H9 (cell line): Measurements from ENCODE around the gene NUP214. TPM values are rescaled to one million over a fixed set of nuclear protein-coding genes. Genes with fewer than 3 reads are reported as not detected.
A peak's percentile ranks its signal among the peaks of the same experiment; 100 is the strongest.

Experiments
- DNase-seq: peaks from one replicate; pipeline ENCODE4 v3.0.0-alpha.2; 2017
- H2AFZ ChIP-seq: one replicate; pipeline ENCODE4 v1.6.1; 2013; ENCODE audit warnings: mild to moderate bottlenecking, low read length, control low read depth, moderate library complexity
- H2AK5ac ChIP-seq: 2 replicates; pipeline ENCODE4 v1.6.1; 2013; ENCODE audit warnings: low read length, control low read depth, mixed read lengths; ENCODE audit not compliant: insufficient read length
- H2BK120ac ChIP-seq: one replicate; pipeline ENCODE4 v1.6.1; 2013; ENCODE audit warnings: low read depth, mild to moderate bottlenecking, low read length, control low read depth, inconsistent platforms; ENCODE audit not compliant: poor library complexity, severe bottlenecking
- H2BK12ac ChIP-seq: 2 replicates; pipeline ENCODE4 v1.6.1; 2013; ENCODE audit warnings: low read length, control low read depth, mixed read lengths, low read depth; ENCODE audit not compliant: insufficient read length
- H2BK15ac ChIP-seq: 2 replicates; pipeline ENCODE4 v1.6.1; 2013; ENCODE audit warnings: low read depth, low read length, control low read depth
- H2BK20ac ChIP-seq: one replicate; pipeline ENCODE4 v1.6.1; 2013; ENCODE audit warnings: low read depth, mild to moderate bottlenecking, low read length, control low read depth, inconsistent platforms; ENCODE audit not compliant: poor library complexity, severe bottlenecking
- H2BK5ac ChIP-seq: 2 replicates; pipeline ENCODE4 v1.6.1; 2013; ENCODE audit warnings: low read length, control low read depth, mixed read lengths; ENCODE audit not compliant: insufficient read length
- H3K14ac ChIP-seq: 2 replicates; pipeline ENCODE4 v1.6.1; 2013; ENCODE audit warnings: low read length, control low read depth; ENCODE audit not compliant: insufficient read depth
- H3K18ac ChIP-seq: 2 replicates; pipeline ENCODE4 v1.6.1; 2013; ENCODE audit warnings: low read depth, mild to moderate bottlenecking, mixed read lengths, low read length, control low read depth; ENCODE audit not compliant: insufficient read length
- H3K23ac ChIP-seq: 2 replicates; pipeline ENCODE4 v1.6.1; 2013; ENCODE audit warnings: low read length, control low read depth, mixed read lengths, low read depth; ENCODE audit not compliant: insufficient read length
- H3K23me2 ChIP-seq: 2 replicates; pipeline ENCODE4 v1.6.1; 2013; ENCODE audit warnings: low read depth, mild to moderate bottlenecking, mixed read lengths, low read length, control low read depth; ENCODE audit not compliant: insufficient read length, poor library complexity, severe bottlenecking
- H3K27ac ChIP-seq: 2 replicates; pipeline ENCODE4 v1.5.1; 2013; ENCODE audit warnings: low read length, control low read depth, mixed read lengths, low read depth; ENCODE audit not compliant: insufficient read length
- H3K27me3 ChIP-seq: 2 replicates; pipeline ENCODE4 v1.6.1; 2013; ENCODE audit warnings: low read length, control low read depth, inconsistent platforms; ENCODE audit not compliant: insufficient read depth
- H3K4ac ChIP-seq: 2 replicates; pipeline ENCODE4 v1.6.1; 2013; ENCODE audit warnings: low read depth, mild to moderate bottlenecking, control low read depth, inconsistent platforms, low read length, moderate library complexity
- H3K4me1 ChIP-seq: 2 replicates; pipeline ENCODE4 v1.6.1; 2013; ENCODE audit warnings: low read length, control low read depth, inconsistent platforms; ENCODE audit not compliant: insufficient read depth
- H3K4me2 ChIP-seq: 2 replicates; pipeline ENCODE4 v1.6.1; 2013; ENCODE audit warnings: low read length, control low read depth, mixed read lengths; ENCODE audit not compliant: insufficient read length, insufficient read depth
- H3K56ac ChIP-seq: 2 replicates; pipeline ENCODE4 v1.6.1; 2013; ENCODE audit warnings: low read depth, mild to moderate bottlenecking, mixed read lengths, low read length, control low read depth; ENCODE audit not compliant: insufficient read length
- H3K79me1 ChIP-seq: 2 replicates; pipeline ENCODE4 v1.6.1; 2013; ENCODE audit warnings: low read depth, mild to moderate bottlenecking, moderate library complexity, low read length, control low read depth, inconsistent platforms; ENCODE audit not compliant: insufficient read depth, poor library complexity, severe bottlenecking
- H3K79me2 ChIP-seq: 2 replicates; pipeline ENCODE4 v1.6.1; 2013; ENCODE audit warnings: low read length, control low read depth, inconsistent platforms; ENCODE audit not compliant: insufficient read depth
- H3K9ac ChIP-seq: 2 replicates; pipeline ENCODE4 v1.6.1; 2013; ENCODE audit warnings: low read length, control low read depth, mixed read lengths; ENCODE audit not compliant: insufficient read length; ENCODE audit errors: extremely low read depth
- H3K9me3 ChIP-seq: one replicate; pipeline ENCODE4 v1.6.1; 2013; ENCODE audit warnings: low read depth, low read length, inconsistent platforms; ENCODE audit not compliant: control insufficient read depth
- H3T11ph ChIP-seq: one replicate; pipeline ENCODE4 v1.6.1; 2013; ENCODE audit warnings: mild to moderate bottlenecking, low read length, control low read depth, inconsistent platforms
- H4K20me1 ChIP-seq: one replicate; pipeline ENCODE4 v1.6.1; 2013; ENCODE audit not compliant: control insufficient read depth, insufficient read length, insufficient read depth
- H4K5ac ChIP-seq: 2 replicates; pipeline ENCODE4 v1.6.1; 2013; ENCODE audit warnings: low read depth, mild to moderate bottlenecking, mixed read lengths, low read length, control low read depth; ENCODE audit not compliant: insufficient read length
- H4K8ac ChIP-seq: replicated peaks from 2 replicates; pipeline ENCODE4 v1.6.1; 2013; ENCODE audit warnings: low read length, control low read depth, mixed read lengths, low read depth; ENCODE audit not compliant: insufficient read length
- H4K91ac ChIP-seq: 2 replicates; pipeline ENCODE4 v1.6.1; 2013; ENCODE audit warnings: low read depth, mild to moderate bottlenecking, moderate library complexity, mixed read lengths, low read length, control low read depth; ENCODE audit not compliant: insufficient read length
- H3K27ac Mint-ChIP-seq, 3 experiments: 2 replicates in 2 of 3; 3 replicates in 1 of 3; pipeline ENCODE4 v1.8.0; 2020 to 2021; ENCODE audit warnings: mixed read lengths in 3 of 3, mild to moderate bottlenecking in 1 of 3, moderate library complexity in 1 of 3
- H3K27me3 Mint-ChIP-seq: 2 replicates; pipeline ENCODE4 v1.8.0; 2021; ENCODE audit warnings: low read depth, mild to moderate bottlenecking, moderate library complexity, mixed read lengths
- H3K36me3 Mint-ChIP-seq, 3 experiments: 2 replicates in 2 of 3; 3 replicates in 1 of 3; pipeline ENCODE4 v1.8.0; 2020 to 2021; ENCODE audit warnings: low read depth in 3 of 3, mixed read lengths in 3 of 3; ENCODE audit not compliant: insufficient read depth in 1 of 3
- H3K4me1 Mint-ChIP-seq, 2 experiments: 2 replicates each; pipeline ENCODE4 v1.8.0; 2020; ENCODE audit warnings: mixed read lengths in 2 of 2
- H3K4me3 Mint-ChIP-seq, 2 experiments: 2 replicates in 1 of 2; 3 replicates in 1 of 2; pipeline ENCODE4 v1.8.0; 2020 to 2021; ENCODE audit warnings: mild to moderate bottlenecking in 2 of 2, mixed read lengths in 2 of 2, moderate library complexity in 1 of 2
- H3K9me3 Mint-ChIP-seq, 2 experiments: 2 replicates in 1 of 2; 3 replicates in 1 of 2; pipeline ENCODE4 v1.8.0; 2020; ENCODE audit warnings: mild to moderate bottlenecking in 2 of 2, mixed read lengths in 2 of 2, moderate library complexity in 1 of 2
- WGBS: extraction: QIAGEN DNeasy Blood & Tissue Kit; methylation state at CpG from one replicate; pipeline ENCODE4 v1.1.7; 2013; ENCODE audit warnings: missing lambda C conversion rate, low lambda C conversion rate, mixed read lengths; ENCODE audit not compliant: insufficient read length; ENCODE audit errors: extremely low coverage; 5-methylcytosine and 5-hydroxymethylcytosine counted together
- total RNA-seq: library from RNA; stranded (reverse); gene quantifications from 2 replicates; pipeline ENCODE4 v1.2.1, GENCODE V29; 2021
- TF ChIP-seq, protein P1 (sequence below): fragments of 200-600 bp; sonication (generic); conservative IDR thresholded peaks from 3 replicates; pipeline ENCODE4 v1.8.0; 2021; ENCODE audit warnings: antibody characterized with exemption, mild to moderate bottlenecking

The NUP214 gene
- total RNA-seq, 1 experiment from 2014 or later, result 53.8 TPM

GRCh38 chr9:131122158-131122557, 3.2 kb upstream of the NUP214 start:
- no peak overlapping the region for H3K18ac ChIP-seq
- no peak overlapping the region for H3K4me2 ChIP-seq
- H3K14ac ChIP-seq, result no peak overlapping the region
- H3T11ph ChIP-seq, result no peak overlapping the region
- no peak overlapping the region for H2BK12ac ChIP-seq
- no peak overlapping the region for H4K91ac ChIP-seq
- H2BK20ac ChIP-seq, result no peak overlapping the region
- H3K9me3 Mint-ChIP-seq, result no peaks in the 10 kb centered on the region; a peak in 1 of 5 replicates
- peaks cover 7% of the 10 kb centered on the region for H3K79me1 ChIP-seq
- WGBS, result no CpG with 5 or more reads among the region's 2 CpGs
- no peaks in the 10 kb centered on the region for H4K20me1 ChIP-seq
- no peak overlapping the region for H4K8ac ChIP-seq
- H2AK5ac ChIP-seq, result no peak overlapping the region
- peak overlapping the region in 2 of 3 experiments; percentile 13 to 78; a peak in 2 of 7 replicates for H3K27ac Mint-ChIP-seq
- H2BK15ac ChIP-seq, result no peak overlapping the region
- no peaks in the 10 kb centered on the region for H3K27me3 Mint-ChIP-seq
- H2BK120ac ChIP-seq, result no peak overlapping the region
- H3K23ac ChIP-seq, result no peak overlapping the region
- no peak overlapping the region for H3K4me3 Mint-ChIP-seq
- H3K4me1 Mint-ChIP-seq, result peaks cover 10 to 13% of the 10 kb centered on the region in 2 experiments
- H3K9me3 ChIP-seq, result no peaks in the 10 kb centered on the region
- H3K27me3 ChIP-seq, result no peaks in the 10 kb centered on the region
- H4K5ac ChIP-seq, result no peak overlapping the region
- H3K27ac ChIP-seq, result no peak overlapping the region
- H3K79me2 ChIP-seq, result peaks cover 6% of the 10 kb centered on the region; the same call in 1 of the 2 replicates
- H2AFZ ChIP-seq, result no peak overlapping the region
- H3K56ac ChIP-seq, result no peak overlapping the region
- no peak overlapping the region for H2BK5ac ChIP-seq
- peaks cover 26 to 52% (median 49%) of the 10 kb centered on the region in 3 experiments for H3K36me3 Mint-ChIP-seq
- peaks cover 10% of the 10 kb centered on the region for H3K23me2 ChIP-seq
- no peak overlapping the region for H3K9ac ChIP-seq
- TF ChIP-seq, protein P1, sequence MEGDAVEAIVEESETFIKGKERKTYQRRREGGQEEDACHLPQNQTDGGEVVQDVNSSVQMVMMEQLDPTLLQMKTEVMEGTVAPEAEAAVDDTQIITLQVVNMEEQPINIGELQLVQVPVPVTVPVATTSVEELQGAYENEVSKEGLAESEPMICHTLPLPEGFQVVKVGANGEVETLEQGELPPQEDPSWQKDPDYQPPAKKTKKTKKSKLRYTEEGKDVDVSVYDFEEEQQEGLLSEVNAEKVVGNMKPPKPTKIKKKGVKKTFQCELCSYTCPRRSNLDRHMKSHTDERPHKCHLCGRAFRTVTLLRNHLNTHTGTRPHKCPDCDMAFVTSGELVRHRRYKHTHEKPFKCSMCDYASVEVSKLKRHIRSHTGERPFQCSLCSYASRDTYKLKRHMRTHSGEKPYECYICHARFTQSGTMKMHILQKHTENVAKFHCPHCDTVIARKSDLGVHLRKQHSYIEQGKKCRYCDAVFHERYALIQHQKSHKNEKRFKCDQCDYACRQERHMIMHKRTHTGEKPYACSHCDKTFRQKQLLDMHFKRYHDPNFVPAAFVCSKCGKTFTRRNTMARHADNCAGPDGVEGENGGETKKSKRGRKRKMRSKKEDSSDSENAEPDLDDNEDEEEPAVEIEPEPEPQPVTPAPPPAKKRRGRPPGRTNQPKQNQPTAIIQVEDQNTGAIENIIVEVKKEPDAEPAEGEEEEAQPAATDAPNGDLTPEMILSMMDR, result no peak
- no peak overlapping the region for H3K4ac ChIP-seq
- DNase-seq, result no peak
- H3K4me1 ChIP-seq, result no peaks in the 10 kb centered on the region
